Panc1 (cell line): Measurements from ENCODE around the gene CYFIP2. TPM values are rescaled to one million over a fixed set of nuclear protein-coding genes. Genes with fewer than 3 reads are reported as not detected.

Experiments used
- total RNA-seq: library from RNA; stranded (reverse); gene quantifications from one replicate; pipeline ENCODE4 v1.2.1, GENCODE V29; 2021; ENCODE audit not compliant: unreplicated experiment

CYFIP2 gene
- total RNA-seq, 1 experiment from 2014 or later = 0.80 TPM

Other genes with a start within 250 kb of the CYFIP2 start
- gene HAVCR1, start 207.0 kb upstream of the CYFIP2 start, total RNA-seq = 0.36 TPM
- gene HAVCR2, start 157.1 kb upstream of the CYFIP2 start, total RNA-seq = not detected
- gene MED7, start 123.3 kb upstream of the CYFIP2 start, total RNA-seq = 9.9 TPM
- not detected for gene GARIN3, start 99.9 kb upstream of the CYFIP2 start, total RNA-seq
- gene ITK, start 85.3 kb upstream of the CYFIP2 start, total RNA-seq = 0.26 TPM
- gene NIPAL4, start 194.1 kb downstream of the CYFIP2 start, total RNA-seq = not detected